NCI-H446 treated with DMSO at 0.1 percent for 48 hours (cell line): ENCODE data around the gene MRPS16.

ENCODE experiments used
- DNase-seq: peaks from one replicate; lab custom pipeline; 2025; lab: John Stamatoyannopoulos, UW

MRPS16 gene

DNA sequence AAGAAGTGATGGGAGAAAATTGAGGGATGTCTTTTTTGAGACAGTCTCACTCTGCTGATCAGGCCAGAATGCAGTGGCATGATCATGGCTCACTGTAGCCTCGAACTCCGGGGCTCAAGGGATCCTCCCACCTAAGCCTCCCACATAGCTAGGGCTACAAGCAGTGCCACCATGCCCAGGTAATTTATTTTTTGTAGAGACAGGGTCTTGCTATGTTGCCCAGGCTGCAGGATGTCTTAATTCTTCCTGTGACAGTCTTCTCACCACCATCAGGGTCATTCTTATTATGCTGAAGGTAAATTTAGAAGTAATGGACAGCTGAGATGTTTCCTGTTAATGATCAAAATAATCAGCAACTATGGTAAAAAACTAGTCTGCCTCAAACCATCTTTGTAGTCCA lies 12.5 kb downstream of the MRPS16 start:
- DNase-seq: no peak

DNA sequence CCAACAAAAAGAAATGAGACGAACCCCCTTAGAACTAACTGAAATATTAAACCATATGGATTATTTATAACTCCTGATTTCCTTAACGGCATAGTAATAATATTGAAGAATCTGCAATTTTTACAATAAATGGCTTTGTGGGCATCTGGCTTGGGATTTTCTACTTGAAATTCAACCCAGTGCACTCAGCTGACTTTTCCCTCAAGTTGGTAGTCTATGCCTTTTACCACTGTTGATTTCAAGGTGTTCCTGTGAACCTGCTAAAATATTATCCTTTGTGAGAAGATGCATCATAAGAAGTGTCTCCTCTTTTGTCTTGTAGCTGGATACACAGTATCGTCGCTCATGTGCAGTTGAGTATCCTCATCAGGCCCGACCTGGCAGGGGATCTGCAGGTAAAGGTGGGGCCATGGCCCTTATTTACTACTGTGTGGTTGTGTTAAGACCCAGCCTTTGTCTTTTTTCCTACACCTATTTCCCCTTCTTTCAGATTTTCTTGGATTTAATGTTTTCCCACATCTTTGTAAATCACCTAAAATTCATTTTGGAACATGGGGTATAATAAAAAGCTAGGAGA lies 13.4 kb downstream of the MRPS16 start:
- DNase-seq: no peak

DNA sequence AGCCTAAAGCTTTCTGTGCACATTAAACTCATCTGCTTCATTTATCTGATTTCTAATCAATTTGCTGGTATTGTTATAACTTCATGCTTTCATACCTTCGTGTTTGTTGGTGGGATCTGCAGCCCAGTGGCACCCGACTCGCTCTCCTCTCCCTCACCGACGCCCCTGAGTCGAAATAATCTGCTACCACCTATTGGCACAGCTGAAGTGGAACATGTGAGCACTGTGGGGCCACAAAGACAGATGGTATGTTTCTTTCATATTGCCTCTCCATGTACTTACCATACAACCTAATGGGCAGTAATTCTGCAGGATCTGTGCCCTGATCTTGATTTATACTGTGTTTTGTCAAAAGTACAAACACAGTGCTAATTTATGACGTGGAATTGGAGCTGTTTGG lies 17.7 kb downstream of the MRPS16 start:
- no peak for DNase-seq

DNA sequence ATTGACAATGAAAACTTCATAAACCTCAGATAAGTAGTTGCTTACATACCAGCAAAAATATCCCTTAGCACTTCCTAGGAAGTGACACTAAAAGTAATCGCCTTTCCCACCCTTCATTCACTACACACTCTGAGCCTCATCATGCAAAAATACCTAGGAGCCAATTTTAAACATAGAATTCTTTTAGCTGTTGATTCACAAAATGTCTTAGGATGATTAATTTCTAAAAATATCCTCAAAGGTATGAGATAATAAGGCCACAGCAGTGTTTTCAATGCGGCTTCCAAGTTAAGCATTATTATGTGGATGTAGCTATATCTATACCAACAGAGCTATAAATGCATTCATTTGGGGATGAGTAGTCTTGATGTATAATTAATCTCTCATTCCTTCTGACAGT lies 18.6 kb downstream of the MRPS16 start:
- no peak for DNase-seq

DNA sequence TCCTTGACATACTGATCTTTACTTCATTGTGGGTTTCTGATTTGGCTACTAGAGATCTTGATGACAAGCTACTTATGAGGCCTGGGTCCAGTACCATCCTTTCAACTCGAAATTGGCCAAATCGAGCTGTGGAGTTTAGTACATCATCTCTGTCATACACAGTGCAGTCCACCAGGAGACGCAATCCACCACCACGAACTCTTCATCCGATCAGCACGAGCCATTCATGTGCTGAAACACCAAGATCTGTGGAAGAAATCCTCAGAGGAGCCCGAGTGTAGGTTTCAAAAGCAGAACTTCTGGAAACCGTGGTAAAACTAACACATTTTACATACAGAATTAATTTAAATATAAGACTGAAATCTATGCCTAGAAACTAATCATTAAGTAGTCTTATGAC lies 19.6 kb downstream of the MRPS16 start:
- no peak for DNase-seq

DNA sequence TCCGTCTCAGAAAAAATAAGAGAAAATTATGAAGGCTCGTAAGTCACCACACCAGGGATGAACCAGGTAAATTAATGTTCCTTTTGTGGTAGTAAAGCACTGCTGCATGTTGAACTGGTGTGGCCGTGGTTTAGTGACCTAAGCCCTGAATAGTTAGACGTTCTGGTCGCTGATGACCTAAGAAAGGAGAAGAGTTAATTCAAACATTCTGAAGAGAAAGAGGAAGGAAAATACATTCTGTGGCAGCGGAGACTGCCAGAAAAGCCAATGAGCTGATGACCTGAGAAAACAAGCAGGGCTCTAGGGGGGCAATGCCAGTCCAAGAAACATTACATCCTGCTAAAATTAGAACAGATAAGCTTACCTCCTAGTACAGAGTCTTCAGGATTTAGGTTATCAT lies 22.9 kb downstream of the MRPS16 start:
- no peak for DNase-seq

DNA sequence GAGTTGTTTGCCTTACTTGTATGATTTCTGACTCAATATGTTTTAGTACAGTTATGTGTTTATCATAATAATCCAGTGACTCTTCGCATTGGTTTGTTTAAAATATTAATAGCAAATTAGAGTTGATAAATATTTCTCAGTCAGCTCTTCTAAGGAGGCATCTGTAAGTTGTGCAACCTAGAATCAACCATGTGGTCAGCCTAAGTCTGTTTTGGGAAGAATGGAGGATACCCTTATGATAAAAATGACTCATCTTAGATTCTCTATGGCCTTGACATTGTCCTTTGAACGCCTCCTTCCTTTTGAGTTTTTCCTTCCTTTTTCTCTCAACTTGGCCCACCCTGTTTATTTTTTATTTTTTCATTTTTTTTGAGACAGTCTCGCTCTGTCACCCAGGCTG lies 24.2 kb downstream of the MRPS16 start:
- DNase-seq: no peak

DNA sequence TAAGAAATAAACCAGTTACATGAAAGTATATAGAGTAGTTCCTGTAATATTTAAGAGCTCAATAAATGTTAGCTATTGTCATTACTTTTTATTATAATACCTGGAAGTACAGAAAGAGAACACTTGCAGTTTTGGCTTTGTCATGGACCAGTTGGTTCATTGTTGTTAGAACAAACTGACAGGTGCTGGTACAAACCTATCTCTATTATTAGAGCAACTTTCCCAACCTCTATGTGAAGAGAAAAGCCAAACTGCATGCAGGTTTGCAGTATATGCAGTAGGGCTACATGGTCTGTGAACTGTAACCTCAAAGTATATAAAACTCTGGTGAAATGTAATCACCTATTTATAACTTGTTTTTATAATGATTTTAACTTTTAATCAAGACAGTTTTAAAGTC lies 25.8 kb downstream of the MRPS16 start:
- no peak for DNase-seq

DNA sequence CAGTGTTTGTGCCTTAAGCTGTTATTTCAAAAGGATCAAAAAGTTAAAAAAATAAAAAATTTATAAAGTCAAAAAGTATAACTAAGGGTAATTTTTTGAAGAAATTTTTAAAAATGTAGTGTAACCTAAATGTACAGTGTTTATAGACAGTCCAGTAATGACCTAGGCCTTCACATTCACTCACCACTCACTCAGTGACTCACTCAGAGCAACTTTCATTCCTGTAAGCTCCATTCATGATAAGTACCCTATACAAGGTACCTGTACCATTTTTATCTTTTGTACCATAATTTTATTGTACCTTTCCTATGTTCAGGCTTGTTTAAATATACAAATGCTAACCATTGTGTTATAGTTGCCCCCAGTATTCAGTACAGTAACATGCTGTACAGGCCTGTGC lies 26.9 kb downstream of the MRPS16 start:
- no peak for DNase-seq

DNA sequence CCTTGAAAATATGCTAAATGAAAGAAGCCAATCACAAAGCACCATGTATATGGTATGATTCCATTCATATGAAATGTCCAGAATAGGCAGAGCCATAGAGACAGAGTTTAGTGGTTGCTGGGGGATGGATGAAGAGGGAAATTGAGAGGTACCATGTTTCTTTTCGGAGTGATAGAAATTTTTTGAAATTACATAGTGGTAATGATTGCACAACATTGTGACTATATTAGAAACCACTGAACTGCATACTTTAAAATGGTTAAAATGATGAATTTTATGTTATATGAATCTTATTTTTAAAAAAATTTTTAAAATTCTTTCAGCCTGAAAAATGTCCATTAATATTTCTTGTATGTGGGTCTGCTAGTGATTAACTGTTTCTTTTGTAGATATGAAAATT lies 31.5 kb downstream of the MRPS16 start:
- no peak for DNase-seq

DNA sequence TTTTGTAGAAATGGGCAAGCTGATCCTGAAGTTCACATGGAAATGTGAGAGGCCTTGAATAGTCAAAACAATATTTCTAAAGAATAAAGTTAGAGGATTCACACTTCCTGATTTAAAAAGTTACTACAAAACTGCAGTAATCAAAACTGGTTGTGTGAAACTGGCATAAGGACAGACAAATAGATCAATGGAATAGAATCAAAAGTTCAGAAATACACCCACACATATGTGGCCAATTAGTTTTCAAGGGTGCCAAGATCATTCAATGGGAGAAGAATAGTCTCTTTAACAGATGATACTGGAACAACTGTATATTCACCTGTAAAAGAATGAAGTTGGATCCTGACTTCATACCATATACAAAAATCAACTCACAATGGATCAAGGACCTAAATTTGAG lies 33.1 kb downstream of the MRPS16 start:
- DNase-seq: no peak

DNA sequence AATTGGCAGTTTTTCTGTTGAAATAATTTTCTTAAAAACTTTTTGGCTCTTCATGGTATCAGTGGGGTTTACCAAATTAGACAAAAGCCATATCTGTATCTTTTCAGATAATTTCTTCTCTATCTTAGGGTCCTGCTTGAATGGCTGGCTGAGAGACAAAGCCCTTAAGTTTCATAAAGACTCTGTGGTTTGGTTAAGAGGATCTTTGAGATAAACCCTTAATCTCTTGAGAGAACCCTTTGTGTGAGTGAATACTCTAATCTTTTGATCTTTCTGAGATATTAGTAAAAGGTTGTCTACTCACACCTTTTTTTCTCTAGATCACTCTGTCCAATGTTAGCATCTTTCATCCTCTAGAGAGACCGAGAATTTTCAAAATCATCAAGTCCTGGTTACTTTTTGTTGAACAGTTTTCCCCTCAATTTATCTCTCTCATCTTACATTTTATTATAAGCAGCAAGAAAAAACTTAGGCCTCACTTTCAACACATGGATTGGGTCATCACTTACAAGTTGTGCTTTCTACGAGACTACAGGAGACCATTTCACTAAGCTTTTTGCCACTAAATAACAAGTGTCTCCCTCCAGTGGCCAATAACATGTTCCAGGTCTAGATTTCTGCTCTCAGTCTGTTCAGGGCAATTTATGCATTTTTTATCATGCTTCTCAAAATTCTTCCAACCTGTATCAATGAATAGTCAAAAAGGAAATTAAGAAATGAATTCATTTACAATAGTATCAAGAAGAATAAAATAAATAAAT lies 33.8 kb downstream of the MRPS16 start:
- no peak for DNase-seq

DNA sequence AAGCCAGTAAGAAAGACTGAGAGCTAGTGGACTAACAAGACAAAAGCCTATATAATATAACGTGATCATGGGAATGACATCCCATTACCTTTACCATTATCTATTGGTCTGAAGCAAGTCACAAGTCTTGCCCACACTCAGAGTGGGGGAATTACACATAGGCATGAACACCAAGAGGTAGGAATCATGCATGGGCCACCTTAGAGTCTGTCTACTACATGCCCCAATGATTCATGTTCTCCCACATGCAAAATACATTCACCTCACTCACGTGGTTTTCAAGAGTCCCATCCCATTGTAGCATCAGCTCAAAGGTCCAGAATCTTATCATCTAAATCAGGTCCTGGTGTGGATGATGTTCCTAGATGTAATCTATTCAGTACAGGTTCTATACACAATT lies 34.8 kb downstream of the MRPS16 start:
- no peak for DNase-seq

DNA sequence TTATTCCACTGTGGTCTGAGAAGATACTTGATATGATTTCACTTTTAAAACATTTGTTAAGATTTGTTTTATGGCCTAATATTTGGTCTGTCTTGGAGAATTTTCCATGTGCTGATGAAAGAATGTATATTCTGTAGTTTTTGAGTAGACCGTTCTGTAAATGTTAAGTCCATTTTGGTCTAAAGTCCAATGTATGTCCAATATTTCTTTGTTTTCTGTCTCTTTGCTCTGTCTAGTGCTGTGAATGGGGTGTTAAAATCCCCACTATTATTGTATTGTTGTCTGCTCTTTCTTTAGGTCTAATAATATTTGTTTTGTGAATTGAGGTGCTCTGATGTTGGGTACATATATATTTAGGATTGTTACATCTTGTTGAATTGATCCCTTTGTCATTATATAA lies 36.7 kb downstream of the MRPS16 start:
- no peak for DNase-seq

DNA sequence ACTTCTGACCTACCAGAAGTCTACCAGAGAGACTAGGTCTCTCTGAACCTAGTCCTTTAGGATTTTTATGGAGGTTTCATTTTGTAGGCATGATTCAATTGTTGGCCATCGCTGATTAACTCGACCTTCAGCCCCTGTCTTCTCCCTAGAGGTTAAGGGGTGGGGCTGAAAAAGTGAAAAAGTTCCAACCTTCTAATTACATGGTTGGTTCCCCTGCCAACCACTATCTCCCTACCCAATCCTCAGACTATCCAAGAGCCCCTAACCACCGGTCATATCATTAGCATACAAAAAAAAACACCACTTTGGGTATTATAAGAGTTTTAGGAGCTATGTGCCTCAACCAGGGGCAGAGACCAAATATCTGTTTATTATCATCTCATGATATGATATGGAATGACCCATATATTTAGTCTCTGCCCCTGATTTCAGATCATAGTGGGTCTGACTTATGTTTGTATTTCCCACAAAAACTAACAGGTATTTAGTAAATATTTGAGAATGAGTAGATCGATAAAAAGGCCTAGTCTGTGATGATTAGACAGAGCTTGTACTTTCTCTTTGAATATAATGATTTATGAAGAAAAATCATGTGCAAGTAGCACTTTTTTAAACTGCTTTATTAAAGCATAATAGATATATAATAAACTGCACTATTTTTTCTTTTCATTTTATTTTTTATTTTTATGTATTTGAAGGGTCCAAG lies 41.2 kb downstream of the MRPS16 start:
- no peak for DNase-seq

DNA sequence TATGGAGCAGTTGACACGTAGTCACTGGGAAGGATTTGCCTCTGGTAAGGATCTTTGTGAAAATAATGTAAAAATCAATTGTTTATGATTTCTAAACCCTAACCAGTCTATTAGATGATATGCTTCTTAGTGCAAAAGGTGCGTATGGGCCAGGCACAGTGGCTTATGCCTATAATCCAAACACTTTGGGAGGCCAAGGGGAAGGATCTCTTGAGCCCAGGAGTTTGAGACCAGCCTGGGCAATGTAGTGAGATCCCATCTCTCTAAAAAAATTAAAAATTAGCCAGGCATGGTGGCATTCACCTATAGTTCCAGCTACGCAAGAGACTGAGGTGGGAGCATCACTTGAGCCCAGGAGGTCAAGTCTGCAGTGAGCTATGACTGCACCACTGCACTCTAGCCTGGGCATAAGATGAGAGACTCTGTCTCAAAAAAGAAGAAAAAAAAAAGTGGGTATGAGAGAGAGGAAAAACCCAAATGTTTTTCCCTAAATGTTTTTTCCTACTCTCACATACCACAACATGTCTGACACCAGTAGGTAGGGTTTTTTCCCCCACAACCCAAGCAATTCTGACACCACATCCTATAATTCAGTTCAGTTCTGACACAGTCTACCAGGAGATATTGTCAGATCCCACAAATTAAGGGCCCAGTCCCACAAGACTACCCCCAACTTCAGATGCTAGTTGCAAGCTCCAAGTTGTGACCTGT lies 41.9 kb downstream of the MRPS16 start:
- DNase-seq: no peak

DNA sequence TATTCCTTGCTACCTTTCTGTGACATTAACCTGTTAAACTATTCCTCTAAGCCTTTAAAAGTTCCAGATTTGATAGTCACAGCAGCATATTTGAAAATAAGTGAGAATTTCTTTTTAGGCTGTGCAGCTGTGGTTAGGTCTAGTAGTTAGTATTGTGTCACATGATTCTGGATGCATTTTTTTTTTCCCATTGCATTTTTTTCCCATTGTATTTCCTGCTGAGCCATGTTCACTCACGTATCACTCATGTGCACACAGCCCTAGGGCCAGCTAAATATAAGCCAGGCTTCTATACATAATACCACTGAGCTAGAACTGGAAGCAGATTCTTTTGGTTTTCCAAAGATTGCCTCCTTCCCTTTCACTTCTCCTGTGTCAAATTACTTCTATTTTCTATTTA lies 42.7 kb downstream of the MRPS16 start:
- DNase-seq: no peak

DNA sequence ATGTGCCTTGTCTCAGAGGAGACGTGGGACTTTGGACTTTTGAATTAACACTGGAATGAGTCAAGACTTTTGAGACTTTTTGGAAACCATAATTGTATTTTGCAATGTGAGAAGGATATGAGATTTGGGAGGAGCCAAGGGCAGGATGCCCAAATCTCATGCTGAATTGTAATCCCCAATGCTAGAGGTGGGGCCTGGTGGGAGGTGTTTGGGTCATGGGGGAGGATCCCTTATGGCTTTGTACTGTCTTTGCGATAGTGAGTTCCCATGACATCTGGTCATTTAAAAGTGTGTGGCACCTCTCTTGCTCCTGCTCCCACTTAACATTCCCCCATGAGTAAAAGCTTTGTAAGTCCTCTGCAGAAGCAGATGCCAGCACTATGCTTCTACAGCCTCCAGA lies 44.6 kb downstream of the MRPS16 start:
- DNase-seq: no peak

DNA sequence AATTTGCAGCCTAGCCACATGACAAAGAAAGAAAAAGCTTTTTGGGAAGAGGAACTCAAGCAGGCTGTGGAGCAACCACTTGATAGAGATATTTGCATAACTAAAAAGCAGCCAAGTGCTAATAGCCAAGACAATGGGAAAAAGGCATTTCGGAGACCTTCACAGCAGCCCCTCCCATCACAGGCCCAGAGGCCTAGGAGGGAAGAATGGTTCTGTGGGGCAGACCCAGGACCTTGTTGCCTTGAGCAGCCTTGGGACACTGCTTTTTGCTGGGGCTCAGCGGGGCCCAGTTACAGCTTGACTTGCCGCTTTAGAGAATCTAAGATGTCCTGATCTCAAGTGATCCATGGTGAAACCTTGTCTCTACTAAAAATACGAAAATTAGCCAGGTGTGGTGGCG lies 46.1 kb downstream of the MRPS16 start:
- no peak for DNase-seq

DNA sequence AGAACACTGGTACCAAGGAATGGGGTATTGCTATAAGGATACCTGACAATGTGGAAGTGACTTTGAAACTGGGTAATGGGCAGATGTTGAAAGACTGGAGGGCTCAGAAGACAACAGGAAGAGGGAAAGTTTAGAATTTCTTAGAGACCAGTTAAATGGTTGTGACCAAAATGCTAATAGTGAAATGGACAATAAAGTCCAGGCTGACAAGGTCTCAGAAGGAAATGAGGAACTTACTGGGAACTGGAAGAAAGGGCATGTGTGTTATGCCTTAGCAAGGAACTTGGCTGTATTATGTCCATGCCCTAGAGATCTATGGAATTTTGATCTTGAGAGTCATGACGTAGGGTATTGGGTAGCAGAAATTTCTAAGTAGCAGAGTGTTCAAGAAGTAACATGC lies 46.6 kb downstream of the MRPS16 start:
- no peak for DNase-seq

DNA sequence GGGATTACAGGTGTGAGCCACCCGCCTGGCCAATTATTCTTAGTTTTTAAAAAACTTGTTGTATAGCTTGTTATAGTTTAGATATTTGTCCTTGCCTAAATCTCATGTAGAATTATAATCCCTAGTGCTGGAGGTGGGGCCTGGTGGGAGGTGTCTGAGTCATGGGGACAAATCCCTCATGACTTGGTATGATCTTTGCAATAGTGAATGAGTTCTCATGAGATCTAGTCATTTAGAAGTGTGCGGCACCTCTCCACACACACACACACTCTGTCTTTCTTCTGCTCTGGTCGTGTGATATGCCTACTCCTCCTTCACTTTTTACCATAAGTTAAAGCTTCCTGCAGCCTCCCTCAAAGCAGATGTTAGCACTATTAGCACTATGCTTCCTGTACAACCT lies 47.4 kb downstream of the MRPS16 start:
- no peak for DNase-seq
